OCI-LY1 (cell line): ENCODE measurements around the gene PLEKHO2.

ENCODE experiments used
- EZH2 ChIP-seq: fragments of 200-600 bp; sonication (generic), shearing (Covaris generic); IDR thresholded peaks from 2 replicates; pipeline ENCODE4 v1.8.0; 2017; ENCODE audit warnings: borderline replicate concordance, mixed run types, mild to moderate bottlenecking, antibody characterized with exemption, low read length, moderate library complexity, mixed read lengths
- TF ChIP-seq, protein P1 (sequence below): fragments of 200-600 bp; sonication (generic), shearing (Covaris generic); IDR thresholded peaks from 2 replicates; pipeline ENCODE4 v1.5.1; 2017; ENCODE audit warnings: mild to moderate bottlenecking, antibody characterized with exemption, low read length, moderate library complexity, mixed read lengths

GRCh38 chr15:64902863-64903262 lies 61.1 kb downstream of the PLEKHO2 start:
- TF ChIP-seq, protein P1, sequence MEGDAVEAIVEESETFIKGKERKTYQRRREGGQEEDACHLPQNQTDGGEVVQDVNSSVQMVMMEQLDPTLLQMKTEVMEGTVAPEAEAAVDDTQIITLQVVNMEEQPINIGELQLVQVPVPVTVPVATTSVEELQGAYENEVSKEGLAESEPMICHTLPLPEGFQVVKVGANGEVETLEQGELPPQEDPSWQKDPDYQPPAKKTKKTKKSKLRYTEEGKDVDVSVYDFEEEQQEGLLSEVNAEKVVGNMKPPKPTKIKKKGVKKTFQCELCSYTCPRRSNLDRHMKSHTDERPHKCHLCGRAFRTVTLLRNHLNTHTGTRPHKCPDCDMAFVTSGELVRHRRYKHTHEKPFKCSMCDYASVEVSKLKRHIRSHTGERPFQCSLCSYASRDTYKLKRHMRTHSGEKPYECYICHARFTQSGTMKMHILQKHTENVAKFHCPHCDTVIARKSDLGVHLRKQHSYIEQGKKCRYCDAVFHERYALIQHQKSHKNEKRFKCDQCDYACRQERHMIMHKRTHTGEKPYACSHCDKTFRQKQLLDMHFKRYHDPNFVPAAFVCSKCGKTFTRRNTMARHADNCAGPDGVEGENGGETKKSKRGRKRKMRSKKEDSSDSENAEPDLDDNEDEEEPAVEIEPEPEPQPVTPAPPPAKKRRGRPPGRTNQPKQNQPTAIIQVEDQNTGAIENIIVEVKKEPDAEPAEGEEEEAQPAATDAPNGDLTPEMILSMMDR: no peak
- no peak for TF ChIP-seq EZH2
